22Rv1 (cell line): ENCODE measurements around the gene AXIN1.

Experiments
- CTCF ChIP-seq: fragments of 450-650 bp; IDR thresholded peaks from 2 replicates; pipeline ENCODE4 v1.5.1; 2017; ENCODE audit warnings: mild to moderate bottlenecking
- ZFX ChIP-seq: fragments of 450-650 bp; IDR thresholded peaks from 2 replicates; pipeline ENCODE4 v1.6.1; 2017; ENCODE audit warnings: antibody characterized with exemption, borderline replicate concordance

DNA sequence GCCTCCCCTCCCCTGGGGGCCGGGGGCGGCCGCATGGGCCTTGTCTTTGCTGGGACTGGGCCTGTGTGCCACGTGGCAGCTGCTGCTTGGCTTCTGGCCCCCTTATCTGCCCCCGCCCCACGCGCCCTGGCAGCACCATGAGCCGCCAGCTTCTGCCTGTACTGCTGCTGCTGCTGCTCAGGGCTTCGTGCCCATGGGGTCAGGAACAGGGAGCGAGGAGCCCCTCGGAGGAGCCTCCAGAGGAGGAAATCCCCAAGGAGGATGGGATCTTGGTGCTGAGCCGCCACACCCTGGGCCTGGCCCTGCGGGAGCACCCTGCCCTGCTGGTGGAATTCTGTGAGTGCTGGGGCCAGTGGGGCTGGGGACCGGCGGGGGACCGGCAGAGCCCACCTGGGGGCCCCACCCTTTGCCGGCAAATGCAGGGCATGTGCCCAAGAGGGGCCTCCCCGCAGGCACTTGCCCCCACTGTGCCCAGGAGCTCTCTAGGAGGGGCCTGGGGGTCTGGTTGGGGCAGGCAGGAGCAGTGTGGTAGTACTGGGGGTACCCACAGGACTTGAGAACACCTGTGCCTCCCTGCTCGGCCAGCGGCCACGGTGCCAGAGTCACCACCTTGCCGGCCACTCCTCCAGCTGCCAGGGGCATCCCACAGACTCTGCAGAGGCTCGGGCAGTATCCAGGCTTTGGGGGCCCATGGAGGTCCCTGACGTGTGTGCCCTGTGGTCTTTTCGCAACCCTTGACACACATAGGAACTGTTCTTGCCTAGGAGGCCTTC is 69.3 kb downstream of the AXIN1 start, which contains the start of gene PDIA2:
- TF ChIP-seq CTCF (no peak), ZFX (no peak)
